PC-9 (cell line): ENCODE data around the gene PPP2R3A.
"Not testable (repeated sequence)": the region's sequence is repeated elsewhere in the genome, so short reads cannot be mapped to it uniquely, and the experiment has no call there.

Source experiments
- CTCF ChIP-seq: fragments of 200-600 bp; sonication (generic); conservative IDR thresholded peaks from 2 replicates; pipeline ENCODE4 v1.6.1; 2017; ENCODE audit warnings: mixed run types, antibody characterized with exemption, mild to moderate bottlenecking, moderate library complexity
- EZH2 ChIP-seq: fragments of 200-600 bp; sonication (generic); IDR thresholded peaks from 2 replicates; pipeline ENCODE4 v1.8.0; 2017; ENCODE audit warnings: antibody characterized with exemption, low read depth

- not testable (repeated sequence) for TF ChIP-seq CTCF, EZH2
Measured at GRCh38 chr3:136083641-136084382, 118.3 kb downstream of the PPP2R3A start.
